Iris pigment epithelial cell (primary cell): ENCODE data around the gene CTAGE6.
"Not testable (repeated sequence)": the region's sequence is repeated elsewhere in the genome, so short reads cannot be mapped to it uniquely, and the experiment has no call there.

ENCODE experiments used
- DNase-seq: peaks from one replicate; pipeline ENCODE4 v3.0.0-alpha.2; 2011; ENCODE audit warnings: low read depth

CTAGE6 gene, protein sequence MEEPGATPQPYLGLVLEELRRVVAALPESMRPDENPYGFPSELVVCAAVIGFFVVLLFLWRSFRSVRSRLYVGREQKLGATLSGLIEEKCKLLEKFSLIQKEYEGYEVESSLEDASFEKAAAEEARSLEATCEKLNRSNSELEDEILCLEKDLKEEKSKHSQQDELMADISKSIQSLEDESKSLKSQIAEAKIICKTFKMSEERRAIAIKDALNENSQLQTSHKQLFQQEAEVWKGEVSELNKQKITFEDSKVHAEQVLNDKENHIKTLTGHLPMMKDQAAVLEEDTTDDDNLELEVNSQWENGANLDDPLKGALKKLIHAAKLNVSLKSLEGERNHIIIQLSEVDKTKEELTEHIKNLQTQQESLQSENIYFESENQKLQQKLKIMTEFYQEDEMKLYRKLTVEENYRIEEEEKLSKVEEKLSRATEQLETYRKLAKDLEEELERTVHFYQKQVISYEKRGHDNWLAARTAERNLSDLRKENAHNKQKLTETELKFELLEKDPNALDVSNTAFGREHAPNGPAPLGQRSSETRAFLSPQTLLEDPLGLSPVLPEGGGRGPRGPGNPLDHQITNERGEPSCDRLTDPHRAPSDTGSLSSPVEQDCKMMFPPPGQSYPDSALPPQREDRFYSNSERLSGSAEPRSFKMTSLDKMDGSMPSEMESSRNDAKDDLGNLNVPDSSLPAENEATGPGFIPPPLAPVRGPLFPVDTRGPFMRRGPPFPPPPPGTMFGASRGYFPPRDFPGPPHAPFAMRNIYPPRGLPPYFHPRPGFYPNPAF

DNA sequence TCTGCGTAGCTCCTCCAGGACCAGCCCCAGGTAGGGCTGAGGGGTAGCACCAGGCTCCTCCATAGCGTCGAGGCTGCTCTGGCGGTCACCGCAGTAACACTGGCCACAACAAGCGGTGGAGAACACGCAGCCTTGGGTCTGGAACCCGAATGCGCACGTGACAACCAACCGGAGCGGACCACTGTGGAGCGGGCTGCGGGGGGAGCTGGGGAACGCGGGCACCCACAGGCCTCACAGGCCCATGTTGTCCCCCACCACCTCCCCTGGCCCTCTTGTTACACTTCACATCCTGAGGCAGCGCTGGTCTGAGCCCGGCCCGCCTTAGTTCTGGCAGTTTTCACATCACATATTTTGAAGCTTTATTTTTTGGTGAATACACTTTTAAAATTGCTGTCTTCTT is at the start of gene CTAGE6:
CTAGE6 (minus strand) TSS at position 101 of the 400 bp plus-strand sequence; CDS start at position 63, 38 bp downstream.
- DNase-seq: not testable (repeated sequence)

GRCh38 chr7:143806664-143807071 is 49.2 kb upstream of the CTAGE6 start:
- DNase-seq: not testable (repeated sequence)

GRCh38 chr7:143797896-143798290 is 40.4 kb upstream of the CTAGE6 start:
- not testable (repeated sequence) for DNase-seq

- not testable (repeated sequence) for DNase-seq
Measured at GRCh38 chr7:143797119-143797895, 39.8 kb upstream of the CTAGE6 start.

DNA sequence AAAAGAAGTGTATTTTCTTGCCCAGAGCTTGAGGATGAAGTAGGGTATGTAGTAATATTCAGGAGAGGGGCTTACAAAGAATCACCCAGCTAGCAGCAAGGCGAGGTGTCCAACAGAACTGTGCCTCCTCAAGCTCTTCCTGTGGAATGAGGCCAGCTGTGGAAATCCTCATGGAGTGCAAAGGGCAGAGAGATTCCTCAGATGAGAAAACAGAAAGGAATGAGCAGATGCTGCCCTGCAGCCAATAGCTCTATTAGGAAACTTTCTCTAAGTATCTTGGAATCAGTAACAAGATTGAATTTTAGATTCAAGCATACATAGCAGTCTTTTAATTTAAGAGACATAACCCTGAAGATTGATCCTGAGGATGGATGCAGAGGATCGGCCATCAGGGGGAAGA is 38.2 kb upstream of the CTAGE6 start:
- DNase-seq: not testable (repeated sequence)

DNA sequence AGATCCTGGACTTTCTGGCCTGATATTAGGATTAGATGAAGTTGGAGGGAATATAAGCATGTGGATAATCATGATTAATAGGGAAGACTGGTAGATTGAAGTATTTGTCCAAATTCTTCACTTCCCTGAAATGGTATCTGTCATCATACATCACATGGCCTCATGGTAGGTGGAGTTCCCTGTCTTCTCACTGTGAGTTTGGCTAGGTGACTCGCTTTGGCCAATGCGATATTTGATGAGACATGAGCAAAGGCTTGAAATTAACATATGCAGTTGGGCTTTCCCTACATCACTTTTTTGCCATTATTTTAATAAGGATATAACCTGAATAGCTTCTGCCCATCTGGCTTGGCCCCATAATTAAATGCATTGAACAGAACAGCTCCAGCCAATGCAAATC is 35.1 kb upstream of the CTAGE6 start:
- not testable (repeated sequence) for DNase-seq

GRCh38 chr7:143785415-143786182 is 28.1 kb upstream of the CTAGE6 start:
- not testable (repeated sequence) for DNase-seq

DNA sequence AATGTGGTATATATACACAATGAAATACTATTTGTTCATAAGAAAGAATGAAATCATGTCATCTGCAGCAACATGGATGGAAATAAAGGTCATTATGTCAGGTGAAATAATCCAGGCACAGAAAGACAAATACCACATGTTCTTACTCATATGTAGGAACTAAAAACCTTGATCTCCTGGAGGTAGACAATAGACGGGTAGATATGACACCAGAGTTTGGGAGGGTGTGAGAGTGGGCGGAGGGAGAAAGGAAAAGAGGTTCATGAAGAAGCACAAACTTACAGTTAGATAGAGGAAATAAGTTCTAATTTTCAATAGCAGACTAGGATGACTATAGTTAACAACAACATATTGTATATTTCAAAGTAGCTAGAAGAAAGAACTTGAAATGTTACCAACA is 22.1 kb upstream of the CTAGE6 start:
- not testable (repeated sequence) for DNase-seq

DNA sequence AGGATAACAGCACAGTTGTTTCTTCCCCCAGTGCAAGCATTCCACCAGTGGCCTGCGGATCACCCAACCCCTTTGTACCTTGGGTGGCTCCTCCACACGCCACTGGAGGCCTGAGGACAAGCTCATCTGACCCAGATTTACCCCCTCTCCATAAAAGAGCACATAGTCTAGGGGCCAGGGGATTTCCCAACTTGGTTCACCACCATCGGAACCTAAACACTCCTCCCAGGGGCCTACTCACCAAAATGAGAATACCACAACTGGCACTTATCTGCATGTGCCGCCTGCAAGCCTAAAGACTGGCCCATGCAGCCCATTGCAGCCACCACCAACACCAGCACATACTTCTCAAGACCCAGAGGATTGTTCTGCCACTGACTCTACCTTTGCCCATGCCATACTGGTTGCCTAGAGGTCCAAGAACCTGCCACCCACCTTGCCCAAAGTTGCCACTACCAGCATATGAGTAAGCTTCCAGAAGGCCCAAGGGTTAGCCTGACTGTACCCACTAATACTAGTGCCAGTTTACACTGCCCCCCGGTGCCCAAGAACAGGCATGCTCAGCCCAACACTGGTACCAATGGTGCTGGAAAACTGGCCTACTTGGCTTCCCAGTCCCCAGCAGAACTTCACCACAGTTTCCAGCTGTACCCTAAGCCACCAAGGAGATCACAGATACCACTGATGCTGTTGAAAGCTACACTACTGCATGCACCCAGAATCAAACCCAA is 15.4 kb upstream of the CTAGE6 start:
- DNase-seq: not testable (repeated sequence)

GRCh38 chr7:143767531-143767930 is 10.0 kb upstream of the CTAGE6 start:
- DNase-seq: not testable (repeated sequence)

GRCh38 chr7:143765678-143766077 is 8.2 kb upstream of the CTAGE6 start:
- DNase-seq: not testable (repeated sequence)

DNA sequence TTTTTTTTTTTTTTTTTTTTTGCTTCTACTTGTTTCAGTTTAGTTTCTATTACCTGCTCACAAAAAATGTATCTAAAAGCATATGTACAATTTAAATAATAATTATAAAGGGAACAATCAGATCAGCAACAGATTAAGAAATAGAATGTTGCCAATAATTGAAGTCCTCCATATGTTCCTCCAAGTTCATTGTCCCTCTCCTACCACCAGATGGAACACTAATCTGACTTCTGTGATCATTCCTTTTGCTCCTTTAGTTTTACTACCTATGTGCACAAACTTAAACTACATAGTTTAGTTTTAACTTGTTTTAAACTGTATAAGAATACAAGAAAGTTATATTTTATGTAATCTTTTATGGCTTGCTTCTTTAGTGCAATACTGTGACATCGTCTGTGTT is 5.6 kb upstream of the CTAGE6 start:
- DNase-seq: not testable (repeated sequence)

- not testable (repeated sequence) for DNase-seq
Measured at GRCh38 chr7:143745340-143745739, 12.2 kb downstream of the CTAGE6 start.

DNA sequence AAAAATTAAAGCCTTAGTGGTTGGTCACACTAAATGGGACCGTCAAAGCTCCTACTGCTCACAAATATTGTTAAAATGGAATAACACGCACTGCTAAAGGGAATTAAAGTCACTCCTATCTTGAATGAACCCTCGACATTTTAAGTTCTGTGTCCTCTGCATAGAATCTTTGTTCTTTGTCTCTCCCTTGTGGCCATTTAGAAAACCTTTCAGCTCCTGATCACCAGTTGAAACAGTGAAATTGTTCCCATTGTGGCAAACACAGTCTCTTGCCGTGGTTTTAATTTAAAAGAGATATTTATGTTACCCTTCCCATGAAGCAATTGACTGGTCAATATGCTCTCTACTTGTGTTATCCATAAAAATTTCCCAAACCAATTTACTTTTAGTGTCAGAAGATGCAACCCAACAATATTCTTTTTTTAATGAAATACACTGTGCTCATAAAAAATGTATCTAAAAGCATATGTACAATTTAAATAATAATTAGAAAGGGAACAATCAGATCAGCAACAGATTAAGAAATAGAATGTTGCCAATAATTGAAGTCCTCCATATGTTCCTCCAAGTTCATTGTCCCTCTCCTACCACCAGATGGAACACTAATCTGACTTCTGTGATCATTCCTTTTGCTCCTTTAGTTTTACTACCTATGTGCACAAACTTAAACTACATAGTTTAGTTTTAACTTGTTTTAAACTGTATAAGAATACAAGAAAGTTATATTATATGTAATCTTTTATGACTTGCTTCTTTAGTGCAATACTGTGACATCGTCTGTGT is 20.3 kb downstream of the CTAGE6 start:
- peak; percentile 59 for DNase-seq

DNA sequence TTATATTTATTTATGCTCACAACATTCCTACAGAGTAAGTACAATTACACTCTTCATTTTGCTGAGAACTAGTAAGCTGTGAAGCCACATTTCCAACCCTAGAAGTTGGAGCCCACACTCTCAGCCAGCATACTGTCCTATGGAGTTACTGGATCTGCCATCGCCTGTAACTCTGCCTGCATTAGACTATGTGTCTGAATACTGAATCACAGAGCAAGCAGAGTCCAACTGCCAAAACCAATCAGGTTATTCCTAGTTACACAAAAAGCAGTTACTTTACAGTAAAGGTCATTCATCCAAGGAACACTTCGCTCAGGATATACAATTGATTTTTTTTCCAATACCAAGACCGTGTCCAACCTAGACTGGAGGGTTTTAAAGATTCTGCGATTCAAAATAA is 21.5 kb downstream of the CTAGE6 start:
- DNase-seq: no peak

DNA sequence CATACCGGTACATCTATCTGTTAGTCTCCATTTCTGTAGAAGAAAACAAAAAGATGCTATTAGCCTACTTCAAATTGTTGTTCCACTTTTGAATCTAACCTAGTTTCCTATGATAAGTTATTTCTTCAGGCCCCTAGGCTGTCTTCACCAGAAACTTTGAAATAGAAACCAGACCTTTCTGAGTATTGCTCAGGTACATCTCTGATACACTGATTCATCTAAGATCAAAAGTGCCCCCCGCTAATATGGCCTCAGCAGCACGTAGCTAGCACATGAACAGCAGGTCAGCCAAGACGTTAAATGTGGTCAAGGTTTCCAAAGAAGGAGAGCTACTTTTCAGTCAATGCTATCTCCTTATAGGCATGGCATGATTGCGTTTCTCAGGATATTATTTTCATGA is 23.6 kb downstream of the CTAGE6 start:
- no peak for DNase-seq

DNA sequence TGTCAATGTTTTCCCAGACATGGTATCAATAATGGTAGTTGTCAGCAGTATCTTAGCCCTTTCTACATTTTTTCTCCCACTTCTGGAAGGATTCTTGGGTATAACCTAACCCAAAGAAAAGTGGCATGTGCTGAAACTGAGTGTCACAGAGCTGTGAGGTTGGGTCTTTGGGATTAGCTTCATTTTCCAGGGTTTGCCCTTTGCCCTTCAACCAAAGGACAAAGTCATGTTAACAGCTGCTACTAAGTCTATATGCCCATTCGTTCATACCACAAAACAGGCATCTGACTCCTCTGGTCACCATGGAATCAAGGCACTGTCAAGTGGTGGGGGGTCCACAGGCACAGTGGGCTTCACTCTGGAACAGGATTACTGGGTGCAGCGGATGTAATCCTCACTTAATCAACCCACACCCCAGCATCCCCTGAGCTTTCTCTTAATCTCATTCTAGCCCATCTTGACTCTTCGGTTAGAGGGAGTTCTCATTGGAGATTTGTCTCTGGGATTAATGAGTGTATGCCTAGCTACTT is 29.1 kb downstream of the CTAGE6 start:
- DNase-seq: no peak

GRCh38 chr7:143727561-143727960 is 29.9 kb downstream of the CTAGE6 start:
- not testable (repeated sequence) for DNase-seq

- DNase-seq: not testable (repeated sequence)
Measured at GRCh38 chr7:143726143-143726542, 31.4 kb downstream of the CTAGE6 start.

GRCh38 chr7:143720335-143720734 is 37.2 kb downstream of the CTAGE6 start:
- DNase-seq: not testable (repeated sequence)
